ENCODE results near the gene COL23A1.
"Not testable (repeated sequence)": the region's sequence is repeated elsewhere in the genome, so short reads cannot be mapped to it uniquely, and the experiment has no call there.

Gene COL23A1

GRCh38 chr5:178320281-178320855 is 269.8 kb downstream of the COL23A1 start:
- TF ChIP-seq POLR2AphosphoS5 (IDR thresholded peaks at IDR 0.05; ENCODE audit: low read depth, low read length), result no peak
- TF ChIP-seq TAF1 (IDR thresholded peaks at IDR 0.05; ENCODE audit: low read depth, low read length), result no peak
- no peak for TF ChIP-seq PAX5 (IDR thresholded peaks at IDR 0.05; ENCODE audit: insufficient read depth, low read length, severe bottlenecking)
- no peak for TF ChIP-seq POU2F2 (IDR thresholded peaks at IDR 0.05; ENCODE audit: low read depth, low read length)
- no peak for TF ChIP-seq SPI1 (IDR thresholded peaks at IDR 0.05; ENCODE audit: low read depth, low read length)
- no peak for TF ChIP-seq POLR2A (IDR thresholded peaks at IDR 0.05; ENCODE audit: low read depth, low read length)
- FAIRE-seq (no peak), DNase-seq (ENCODE audit: insufficient read length, low spot score) (no peak)

GRCh38 chr5:178319541-178320041 is 270.6 kb downstream of the COL23A1 start:
- TF ChIP-seq POU2F2 (IDR thresholded peaks at IDR 0.05; ENCODE audit: low read depth, low read length) (no peak), POLR2A (IDR thresholded peaks at IDR 0.05; ENCODE audit: low read depth, low read length) (no peak), SPI1 (IDR thresholded peaks at IDR 0.05; ENCODE audit: low read depth, low read length) (no peak), TAF1 (IDR thresholded peaks at IDR 0.05; ENCODE audit: low read depth, low read length) (no peak), PAX5 (IDR thresholded peaks at IDR 0.05; ENCODE audit: insufficient read depth, low read length, severe bottlenecking) (no peak), POLR2AphosphoS5 (IDR thresholded peaks at IDR 0.05; ENCODE audit: low read depth, low read length) (no peak)
- no peak for DNase-seq (ENCODE audit: insufficient read length, low spot score)
- FAIRE-seq, result no peak

GRCh38 chr5:178318893-178319292 is 271.3 kb downstream of the COL23A1 start:
- FAIRE-seq (no peak), DNase-seq (ENCODE audit: insufficient read length, low spot score) (no peak)
- no peak for TF ChIP-seq POLR2A (IDR thresholded peaks at IDR 0.05; ENCODE audit: low read depth, low read length)
- TF ChIP-seq POLR2AphosphoS5 (IDR thresholded peaks at IDR 0.05; ENCODE audit: low read depth, low read length), result no peak
- no peak for TF ChIP-seq SPI1 (IDR thresholded peaks at IDR 0.05; ENCODE audit: low read depth, low read length)
- no peak for TF ChIP-seq POU2F2 (IDR thresholded peaks at IDR 0.05; ENCODE audit: low read depth, low read length)
- TF ChIP-seq TAF1 (IDR thresholded peaks at IDR 0.05; ENCODE audit: low read depth, low read length), result no peak
- TF ChIP-seq PAX5 (IDR thresholded peaks at IDR 0.05; ENCODE audit: insufficient read depth, low read length, severe bottlenecking), result no peak

- no peak for TF ChIP-seq POLR2A (IDR thresholded peaks at IDR 0.05; ENCODE audit: low read depth, low read length)
- TF ChIP-seq PAX5 (IDR thresholded peaks at IDR 0.05; ENCODE audit: insufficient read depth, low read length, severe bottlenecking), result no peak
- TF ChIP-seq TAF1 (IDR thresholded peaks at IDR 0.05; ENCODE audit: low read depth, low read length), result no peak
- no peak for TF ChIP-seq SPI1 (IDR thresholded peaks at IDR 0.05; ENCODE audit: low read depth, low read length)
- TF ChIP-seq POU2F2 (IDR thresholded peaks at IDR 0.05; ENCODE audit: low read depth, low read length), result no peak
- TF ChIP-seq POLR2AphosphoS5 (IDR thresholded peaks at IDR 0.05; ENCODE audit: low read depth, low read length), result no peak
- no peak for DNase-seq (ENCODE audit: insufficient read length, low spot score)
- no peak for FAIRE-seq
Measured at GRCh38 chr5:178318382-178318781, 271.8 kb downstream of the COL23A1 start.

GRCh38 chr5:178317727-178318126 is 272.5 kb downstream of the COL23A1 start:
- not testable (repeated sequence) for DNase-seq (ENCODE audit: insufficient read length, low spot score); FAIRE-seq

GRCh38 chr5:178314961-178315820 is 275.0 kb downstream of the COL23A1 start:
- no peak for DNase-seq (ENCODE audit: insufficient read length, low spot score)
- FAIRE-seq, result no peak
- TF ChIP-seq TAF1 (IDR thresholded peaks at IDR 0.05; ENCODE audit: low read depth, low read length) (no peak), POLR2A (IDR thresholded peaks at IDR 0.05; ENCODE audit: low read depth, low read length) (no peak), SPI1 (IDR thresholded peaks at IDR 0.05; ENCODE audit: low read depth, low read length) (no peak), POU2F2 (IDR thresholded peaks at IDR 0.05; ENCODE audit: low read depth, low read length) (no peak), POLR2AphosphoS5 (IDR thresholded peaks at IDR 0.05; ENCODE audit: low read depth, low read length) (no peak), PAX5 (IDR thresholded peaks at IDR 0.05; ENCODE audit: insufficient read depth, low read length, severe bottlenecking) (no peak)

- no peak for FAIRE-seq
- TF ChIP-seq SPI1 (IDR thresholded peaks at IDR 0.05; ENCODE audit: low read depth, low read length) (no peak), POLR2AphosphoS5 (IDR thresholded peaks at IDR 0.05; ENCODE audit: low read depth, low read length) (no peak), POU2F2 (IDR thresholded peaks at IDR 0.05; ENCODE audit: low read depth, low read length) (no peak), PAX5 (IDR thresholded peaks at IDR 0.05; ENCODE audit: insufficient read depth, low read length, severe bottlenecking) (no peak)
- no peak for DNase-seq (ENCODE audit: insufficient read length, low spot score)
Measured at GRCh38 chr5:178314061-178314660, 276.0 kb downstream of the COL23A1 start.

GRCh38 chr5:178313316-178313715 is 276.9 kb downstream of the COL23A1 start:
- no peak for DNase-seq (ENCODE audit: insufficient read length, low spot score)
- no peak for FAIRE-seq
- TF ChIP-seq SPI1 (IDR thresholded peaks at IDR 0.05; ENCODE audit: low read depth, low read length) (no peak), PAX5 (IDR thresholded peaks at IDR 0.05; ENCODE audit: insufficient read depth, low read length, severe bottlenecking) (no peak), POLR2AphosphoS5 (IDR thresholded peaks at IDR 0.05; ENCODE audit: low read depth, low read length) (no peak), POLR2A (IDR thresholded peaks at IDR 0.05; ENCODE audit: low read depth, low read length) (no peak), POU2F2 (IDR thresholded peaks at IDR 0.05; ENCODE audit: low read depth, low read length) (no peak), TAF1 (IDR thresholded peaks at IDR 0.05; ENCODE audit: low read depth, low read length) (no peak)

DNA sequence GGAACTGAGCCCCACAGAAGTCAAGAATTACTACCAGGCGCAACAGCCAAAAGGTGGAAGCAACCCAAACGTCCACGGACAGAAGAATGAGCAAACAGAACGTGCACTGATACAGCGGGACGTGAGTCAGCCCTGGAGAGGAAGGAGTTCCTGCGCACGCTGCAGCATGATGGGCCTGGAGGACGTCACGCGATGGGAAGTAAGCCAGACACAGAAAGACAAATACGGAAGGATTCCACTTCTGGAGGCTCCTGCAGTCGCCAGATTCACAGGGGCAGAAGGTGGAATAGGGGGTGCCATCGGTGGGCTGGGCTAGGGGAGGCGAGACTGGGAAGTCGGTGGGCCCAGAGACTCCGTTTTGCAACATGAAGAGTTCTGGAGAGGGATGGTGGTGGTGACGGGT is 277.3 kb downstream of the COL23A1 start:
- TF ChIP-seq SPI1 (IDR thresholded peaks at IDR 0.05; ENCODE audit: low read depth, low read length) (no peak), POLR2A (IDR thresholded peaks at IDR 0.05; ENCODE audit: low read depth, low read length) (no peak), POU2F2 (IDR thresholded peaks at IDR 0.05; ENCODE audit: low read depth, low read length) (no peak), PAX5 (IDR thresholded peaks at IDR 0.05; ENCODE audit: insufficient read depth, low read length, severe bottlenecking) (no peak), POLR2AphosphoS5 (IDR thresholded peaks at IDR 0.05; ENCODE audit: low read depth, low read length) (no peak), TAF1 (IDR thresholded peaks at IDR 0.05; ENCODE audit: low read depth, low read length) (no peak)
- DNase-seq (ENCODE audit: insufficient read length, low spot score) (no peak), FAIRE-seq (no peak)
